ENCODE results near the gene GRIA1.

Gene GRIA1

GRCh38 chr5:153496835-153497234 is 6.4 kb downstream of the GRIA1 start:
- H3K27ac ChIP-seq (ENCODE audit: low read length): no peak overlapping the region
- no CpG with 5 or more reads among the region's 1 CpG for WGBS (ENCODE audit: insufficient coverage, insufficient read length)
- H3K27me3 ChIP-seq (ENCODE audit: control insufficient read depth, insufficient read depth, low read length): no peaks in the 10 kb centered on the region
- H3K9me3 ChIP-seq (ENCODE audit: control insufficient read depth, insufficient read depth, low read length): no peaks in the 10 kb centered on the region
- H3K4me1 ChIP-seq (ENCODE audit: control insufficient read depth, insufficient read depth, low read length): no peaks in the 10 kb centered on the region; the same call in 1 of the 2 replicates
- H3K4me3 ChIP-seq (ENCODE audit: low read length): no peak overlapping the region
- DNase-seq (ENCODE audit: low read depth, low spot score): no peak
- H3K36me3 ChIP-seq (ENCODE audit: control insufficient read depth, insufficient read depth, low read length): no peaks in the 10 kb centered on the region

- H3K27me3 ChIP-seq (ENCODE audit: control insufficient read depth, insufficient read depth, low read length): no peaks in the 10 kb centered on the region
- H3K9me3 ChIP-seq (ENCODE audit: control insufficient read depth, insufficient read depth, low read length): no peaks in the 10 kb centered on the region
- no peaks in the 10 kb centered on the region for H3K36me3 ChIP-seq (ENCODE audit: control insufficient read depth, insufficient read depth, low read length)
- no peak overlapping the region for H3K4me3 ChIP-seq (ENCODE audit: low read length)
- H3K27ac ChIP-seq (ENCODE audit: low read length): no peak overlapping the region
- no peaks in the 10 kb centered on the region for H3K4me1 ChIP-seq (ENCODE audit: control insufficient read depth, insufficient read depth, low read length)
- no peak for DNase-seq (ENCODE audit: low read depth, low spot score)
Measured at GRCh38 chr5:153498516-153498915, 8.0 kb downstream of the GRIA1 start.

GRCh38 chr5:153500178-153500577 is 9.7 kb downstream of the GRIA1 start:
- Histone ChIP-seq H3K27ac (ENCODE audit: low read length) (no peak overlapping the region), H3K36me3 (ENCODE audit: control insufficient read depth, insufficient read depth, low read length) (no peaks in the 10 kb centered on the region), H3K4me1 (ENCODE audit: control insufficient read depth, insufficient read depth, low read length) (no peaks in the 10 kb centered on the region), H3K9me3 (ENCODE audit: control insufficient read depth, insufficient read depth, low read length) (no peaks in the 10 kb centered on the region), H3K4me3 (ENCODE audit: low read length) (no peak overlapping the region), H3K27me3 (ENCODE audit: control insufficient read depth, insufficient read depth, low read length) (no peaks in the 10 kb centered on the region)
- no peak for DNase-seq (ENCODE audit: low read depth, low spot score)
- WGBS (ENCODE audit: insufficient coverage, insufficient read length): no CpG with 5 or more reads among the region's 2 CpGs

- no peaks in the 10 kb centered on the region for H3K9me3 ChIP-seq (ENCODE audit: control insufficient read depth, insufficient read depth, low read length)
- H3K27me3 ChIP-seq (ENCODE audit: control insufficient read depth, insufficient read depth, low read length): no peaks in the 10 kb centered on the region
- H3K4me1 ChIP-seq (ENCODE audit: control insufficient read depth, insufficient read depth, low read length): no peaks in the 10 kb centered on the region
- DNase-seq (ENCODE audit: low read depth, low spot score): no peak
- H3K36me3 ChIP-seq (ENCODE audit: control insufficient read depth, insufficient read depth, low read length): no peaks in the 10 kb centered on the region
- WGBS (ENCODE audit: insufficient coverage, insufficient read length): no CpG with 5 or more reads among the region's 3 CpGs
- no peak overlapping the region for H3K4me3 ChIP-seq (ENCODE audit: low read length)
- H3K27ac ChIP-seq (ENCODE audit: low read length): no peak overlapping the region
Measured at GRCh38 chr5:153504726-153505125, 14.3 kb downstream of the GRIA1 start.

- H3K27ac ChIP-seq (ENCODE audit: low read length): no peak overlapping the region
- H3K4me1 ChIP-seq (ENCODE audit: control insufficient read depth, insufficient read depth, low read length): no peaks in the 10 kb centered on the region
- no peaks in the 10 kb centered on the region for H3K36me3 ChIP-seq (ENCODE audit: control insufficient read depth, insufficient read depth, low read length)
- no peaks in the 10 kb centered on the region for H3K27me3 ChIP-seq (ENCODE audit: control insufficient read depth, insufficient read depth, low read length)
- H3K9me3 ChIP-seq (ENCODE audit: control insufficient read depth, insufficient read depth, low read length): no peaks in the 10 kb centered on the region
- WGBS (ENCODE audit: insufficient coverage, insufficient read length): no CpG with 5 or more reads among the region's 1 CpG
- no peak overlapping the region for H3K4me3 ChIP-seq (ENCODE audit: low read length)
- DNase-seq (ENCODE audit: low read depth, low spot score): no peak
Measured at GRCh38 chr5:153508700-153509099, 18.2 kb downstream of the GRIA1 start.

- Histone ChIP-seq H3K9me3 (ENCODE audit: control insufficient read depth, insufficient read depth, low read length) (no peaks in the 10 kb centered on the region), H3K36me3 (ENCODE audit: control insufficient read depth, insufficient read depth, low read length) (no peaks in the 10 kb centered on the region), H3K27me3 (ENCODE audit: control insufficient read depth, insufficient read depth, low read length) (no peaks in the 10 kb centered on the region), H3K27ac (ENCODE audit: low read length) (no peak overlapping the region), H3K4me3 (ENCODE audit: low read length) (no peak overlapping the region), H3K4me1 (ENCODE audit: control insufficient read depth, insufficient read depth, low read length) (no peaks in the 10 kb centered on the region; the same call in 1 of the 2 replicates)
- no CpG with 5 or more reads among the region's 6 CpGs for WGBS (ENCODE audit: insufficient coverage, insufficient read length)
- no peak for DNase-seq (ENCODE audit: low read depth, low spot score)
Measured at GRCh38 chr5:153511622-153512021, 21.2 kb downstream of the GRIA1 start.

- no CpG with 5 or more reads among the region's 4 CpGs for WGBS (ENCODE audit: insufficient coverage, insufficient read length)
- no peaks in the 10 kb centered on the region; the same call in 1 of the 2 replicates for H3K4me1 ChIP-seq (ENCODE audit: control insufficient read depth, insufficient read depth, low read length)
- H3K9me3 ChIP-seq (ENCODE audit: control insufficient read depth, insufficient read depth, low read length): no peaks in the 10 kb centered on the region
- H3K27ac ChIP-seq (ENCODE audit: low read length): no peak overlapping the region
- DNase-seq (ENCODE audit: low read depth, low spot score): no peak
- no peak overlapping the region for H3K4me3 ChIP-seq (ENCODE audit: low read length)
- H3K36me3 ChIP-seq (ENCODE audit: control insufficient read depth, insufficient read depth, low read length): no peaks in the 10 kb centered on the region
- no peaks in the 10 kb centered on the region for H3K27me3 ChIP-seq (ENCODE audit: control insufficient read depth, insufficient read depth, low read length)
Measured at GRCh38 chr5:153513156-153513555, 22.7 kb downstream of the GRIA1 start.

GRCh38 chr5:153515301-153515700 is 24.8 kb downstream of the GRIA1 start:
- Histone ChIP-seq H3K9me3 (ENCODE audit: control insufficient read depth, insufficient read depth, low read length) (no peaks in the 10 kb centered on the region), H3K4me3 (ENCODE audit: low read length) (no peak overlapping the region), H3K27ac (ENCODE audit: low read length) (no peak overlapping the region), H3K27me3 (ENCODE audit: control insufficient read depth, insufficient read depth, low read length) (no peaks in the 10 kb centered on the region), H3K4me1 (ENCODE audit: control insufficient read depth, insufficient read depth, low read length) (peaks cover 3% of the 10 kb centered on the region; the same call in 1 of the 2 replicates), H3K36me3 (ENCODE audit: control insufficient read depth, insufficient read depth, low read length) (no peaks in the 10 kb centered on the region)
- no CpG with 5 or more reads among the region's 2 CpGs for WGBS (ENCODE audit: insufficient coverage, insufficient read length)
- no peak for DNase-seq (ENCODE audit: low read depth, low spot score)

GRCh38 chr5:153516504-153517240 is 26.2 kb downstream of the GRIA1 start:
- WGBS (ENCODE audit: insufficient coverage, insufficient read length): no CpG with 5 or more reads among the region's 12 CpGs
- Histone ChIP-seq H3K36me3 (ENCODE audit: control insufficient read depth, insufficient read depth, low read length) (no peaks in the 10 kb centered on the region), H3K9me3 (ENCODE audit: control insufficient read depth, insufficient read depth, low read length) (no peaks in the 10 kb centered on the region), H3K4me3 (ENCODE audit: low read length) (no peak overlapping the region), H3K27ac (ENCODE audit: low read length) (no peak overlapping the region), H3K27me3 (ENCODE audit: control insufficient read depth, insufficient read depth, low read length) (no peaks in the 10 kb centered on the region), H3K4me1 (ENCODE audit: control insufficient read depth, insufficient read depth, low read length) (peaks cover 4% of the 10 kb centered on the region; the same call in 1 of the 2 replicates)
- no peak for DNase-seq (ENCODE audit: low read depth, low spot score)

- H3K27me3 ChIP-seq (ENCODE audit: control insufficient read depth, insufficient read depth, low read length): no peaks in the 10 kb centered on the region
- peaks cover 4% of the 10 kb centered on the region; the same call in 1 of the 2 replicates for H3K4me1 ChIP-seq (ENCODE audit: control insufficient read depth, insufficient read depth, low read length)
- H3K27ac ChIP-seq (ENCODE audit: low read length): no peak overlapping the region
- H3K36me3 ChIP-seq (ENCODE audit: control insufficient read depth, insufficient read depth, low read length): no peaks in the 10 kb centered on the region
- no peak overlapping the region for H3K4me3 ChIP-seq (ENCODE audit: low read length)
- no peaks in the 10 kb centered on the region for H3K9me3 ChIP-seq (ENCODE audit: control insufficient read depth, insufficient read depth, low read length)
- WGBS (ENCODE audit: insufficient coverage, insufficient read length): no CpG with 5 or more reads among the region's 2 CpGs
- no peak for DNase-seq (ENCODE audit: low read depth, low spot score)
Measured at GRCh38 chr5:153517241-153517611, 26.8 kb downstream of the GRIA1 start.

- WGBS (ENCODE audit: insufficient coverage, insufficient read length): no CpG with 5 or more reads among the region's 1 CpG
Measured at GRCh38 chr5:153520137-153520536, 29.7 kb downstream of the GRIA1 start.

More at GRCh38 chr5:153520137-153520536, 29.7 kb downstream of the GRIA1 start:
- Histone ChIP-seq H3K4me3 (ENCODE audit: low read length) (no peak overlapping the region), H3K9me3 (ENCODE audit: control insufficient read depth, insufficient read depth, low read length) (no peaks in the 10 kb centered on the region), H3K4me1 (ENCODE audit: control insufficient read depth, insufficient read depth, low read length) (peaks cover 4% of the 10 kb centered on the region; the same call in 1 of the 2 replicates), H3K36me3 (ENCODE audit: control insufficient read depth, insufficient read depth, low read length) (no peaks in the 10 kb centered on the region), H3K27ac (ENCODE audit: low read length) (no peak overlapping the region), H3K27me3 (ENCODE audit: control insufficient read depth, insufficient read depth, low read length) (no peaks in the 10 kb centered on the region)
- no peak for DNase-seq (ENCODE audit: low read depth, low spot score)

All from iPS DF 6.9 (cell line).